ENCODE results near the gene KCND3. TPM values are rescaled to one million over a fixed set of nuclear protein-coding genes. Genes with fewer than 3 reads are reported as not detected.

Gene KCND3
- total RNA-seq, 1 donor from 2014 or later = 0.06 TPM

GRCh38 chr1:111903148-111903870 lies 86.2 kb downstream of the KCND3 start:
- TF ChIP-seq EZH2 (IDR thresholded peaks at IDR 0.05) (no peak), CTCF (IDR thresholded peaks at IDR 0.05) (no peak)
- Histone ChIP-seq H3F3A (ENCODE audit: low read depth) (peaks cover 25% of the 10 kb centered on the region), H3K36me3 (no peaks in the 10 kb centered on the region), H3K4me3 (no peak overlapping the region), H3K4me2 (peak overlapping the region; percentile 68), H3K27me3 (no peaks in the 10 kb centered on the region), H3K9ac (no peak overlapping the region), H3K27ac (peak overlapping the region; percentile 86), H3K79me2 (ENCODE audit: low read depth) (no peaks in the 10 kb centered on the region), H3K9me3 (ENCODE audit: low read depth) (no peaks in the 10 kb centered on the region), H2AFZ (replicated peaks) (no peak overlapping the region), H4K20me1 (ENCODE audit: low read depth) (peaks cover 4% of the 10 kb centered on the region), H3K4me1 (peaks cover 44% of the 10 kb centered on the region)
- H3K27ac Mint-ChIP-seq = peak overlapping the region; percentile 97
- peak overlapping the region; percentile 62 for H3K4me3 Mint-ChIP-seq
- H3K4me1 Mint-ChIP-seq = peaks cover 57% of the 10 kb centered on the region
- no peaks in the 10 kb centered on the region for H3K9me3 Mint-ChIP-seq
- no peak for DNase-seq (ENCODE audit: low spot score)
- H3K27me3 Mint-ChIP-seq (ENCODE audit: insufficient read depth, low read depth) = peaks cover 2% of the 10 kb centered on the region
- H3K36me3 Mint-ChIP-seq = no peaks in the 10 kb centered on the region

GRCh38 chr1:111895469-111895868 lies 94.0 kb downstream of the KCND3 start:
- no peak overlapping the region for H3K4me2 ChIP-seq
- H3K27me3 ChIP-seq = no peaks in the 10 kb centered on the region
- Mint-ChIP-seq H3K9me3 (no peaks in the 10 kb centered on the region), H3K27ac (no peak overlapping the region), H3K4me3 (no peak overlapping the region), H3K27me3 (ENCODE audit: insufficient read depth, low read depth) (no peaks in the 10 kb centered on the region), H3K36me3 (no peaks in the 10 kb centered on the region), H3K4me1 (peaks cover 4% of the 10 kb centered on the region)
- no peak overlapping the region for H2AFZ ChIP-seq (replicated peaks)
- no peaks in the 10 kb centered on the region for H3K79me2 ChIP-seq (ENCODE audit: low read depth)
- no peaks in the 10 kb centered on the region for H3K9me3 ChIP-seq (ENCODE audit: low read depth)
- H3K9ac ChIP-seq = no peak overlapping the region
- H3K4me3 ChIP-seq = no peak overlapping the region
- H4K20me1 ChIP-seq (ENCODE audit: low read depth) = no peaks in the 10 kb centered on the region
- TF ChIP-seq EZH2phosphoT487 (IDR thresholded peaks at IDR 0.05) = no peak
- no peak for TF ChIP-seq CTCF (IDR thresholded peaks at IDR 0.05)
- no peak for TF ChIP-seq EZH2 (IDR thresholded peaks at IDR 0.05)
- peak; percentile 30 for DNase-seq (ENCODE audit: low spot score)
- H3F3A ChIP-seq (ENCODE audit: low read depth) = no peaks in the 10 kb centered on the region
- no peak overlapping the region for H3K27ac ChIP-seq
- no peaks in the 10 kb centered on the region for H3K36me3 ChIP-seq
- H3K4me1 ChIP-seq = peaks cover 13% of the 10 kb centered on the region

- no peaks in the 10 kb centered on the region for H3K36me3 Mint-ChIP-seq
- peaks cover 4% of the 10 kb centered on the region for H3K4me1 Mint-ChIP-seq
- no peaks in the 10 kb centered on the region for H3K36me3 ChIP-seq
- no peak overlapping the region for H3K4me3 ChIP-seq
- H3K27ac ChIP-seq = no peak overlapping the region
- no peaks in the 10 kb centered on the region for H3K9me3 Mint-ChIP-seq
- no peak overlapping the region for H2AFZ ChIP-seq (replicated peaks)
- H3F3A ChIP-seq (ENCODE audit: low read depth) = no peaks in the 10 kb centered on the region
- H3K27ac Mint-ChIP-seq = no peak overlapping the region
- no peaks in the 10 kb centered on the region for H3K27me3 Mint-ChIP-seq (ENCODE audit: insufficient read depth, low read depth)
- peaks cover 8% of the 10 kb centered on the region for H3K4me1 ChIP-seq
- no peak overlapping the region for H3K4me3 Mint-ChIP-seq
- H3K27me3 ChIP-seq = no peaks in the 10 kb centered on the region
- no peaks in the 10 kb centered on the region for H3K79me2 ChIP-seq (ENCODE audit: low read depth)
- H3K9ac ChIP-seq = no peak overlapping the region
- no peak for DNase-seq (ENCODE audit: low spot score)
- no peak for TF ChIP-seq EZH2phosphoT487 (IDR thresholded peaks at IDR 0.05)
- no peak for TF ChIP-seq EZH2 (IDR thresholded peaks at IDR 0.05)
- TF ChIP-seq CTCF (IDR thresholded peaks at IDR 0.05) = no peak
- H3K9me3 ChIP-seq (ENCODE audit: low read depth) = no peaks in the 10 kb centered on the region
- no peaks in the 10 kb centered on the region for H4K20me1 ChIP-seq (ENCODE audit: low read depth)
- no peak overlapping the region for H3K4me2 ChIP-seq
Observed at GRCh38 chr1:111895017-111895416, 94.5 kb downstream of the KCND3 start.

Data from neural progenitor cell (in vitro differentiated cells).